ENCODE data around the gene VKORC1. TPM values are rescaled to one million over a fixed set of nuclear protein-coding genes. Genes with fewer than 3 reads are reported as not detected.

Gene VKORC1
- total and polyA plus RNA-seq, 2 of the 8 experiments (the other 6 are each of a cell fraction or from before 2014, with no cell fraction given) = 84.1 to 483 TPM

GRCh38 chr16:31105677-31106213, 11.1 kb upstream of the VKORC1 start (continued):
- TF ChIP-seq CHD7 (IDR thresholded peaks at IDR 0.05; ENCODE audit: insufficient replicate concordance, low read length) = no peak
- TF ChIP-seq E2F6 (IDR thresholded peaks at IDR 0.05) = peak; percentile 44; the same call in 1 of the 2 replicates
- no peak for TF ChIP-seq ATF2 (IDR thresholded peaks at IDR 0.05; ENCODE audit: low read length)
- peak; percentile 20; the same call in 1 of the 2 replicates for TF ChIP-seq TEAD4 (IDR thresholded peaks at IDR 0.05; ENCODE audit: low read depth, low read length)
- 0 out of 2 replicates have a peak, but pooled peaks have one; percentile 19 for TF ChIP-seq USF2 (IDR thresholded peaks at IDR 0.05; ENCODE audit: low read length)
- TF ChIP-seq CBX8 (IDR thresholded peaks at IDR 0.05; ENCODE audit: borderline replicate concordance, low read depth, low read length) = no peak
- TF ChIP-seq TBP (IDR thresholded peaks at IDR 0.05; ENCODE audit: low read depth, low read length) = 0 out of 2 replicates have a peak, but pooled peaks have one; percentile 26
